Calu3 (cell line): ENCODE measurements around the gene NR1H4. TPM values are rescaled to one million over a fixed set of nuclear protein-coding genes. Genes with fewer than 3 reads are reported as not detected.

Source experiments
- BruUV-seq: library from RNA; stranded (reverse); fragments of 400-500 nt; replicated peaks from 2 replicates; lab custom pipeline; 2021; lab: Mats Ljungman, UMichigan
- CTCF ChIA-PET: fragments of 300-600 bp; sonication (Branson Sonifier 250); formaldehyde crosslinking; loops from one replicate; lab custom pipeline; 2022; ENCODE audit warnings: antibody characterized with exemption; lab: Charles Lee
- DNase-seq: peaks from one replicate; pipeline ENCODE4 v3.0.0; 2022
- H3K27ac Mint-ChIP-seq: one replicate; pipeline ENCODE4 v1.8.0; 2022; ENCODE audit warnings: mixed read lengths; ENCODE audit not compliant: unreplicated experiment
- H3K27me3 Mint-ChIP-seq: one replicate; pipeline ENCODE4 v1.8.0; 2022; ENCODE audit warnings: mixed read lengths; ENCODE audit not compliant: unreplicated experiment
- H3K36me3 Mint-ChIP-seq: one replicate; pipeline ENCODE4 v1.8.0; 2022; ENCODE audit warnings: mild to moderate bottlenecking, moderate library complexity, mixed read lengths; ENCODE audit not compliant: insufficient read depth, unreplicated experiment
- H3K4me1 Mint-ChIP-seq: one replicate; pipeline ENCODE4 v1.8.0; 2022; ENCODE audit warnings: mild to moderate bottlenecking, low read depth, mixed read lengths; ENCODE audit not compliant: unreplicated experiment
- H3K4me3 Mint-ChIP-seq: one replicate; pipeline ENCODE4 v1.8.0; 2022; ENCODE audit warnings: mild to moderate bottlenecking, low read depth, moderate library complexity, mixed read lengths; ENCODE audit not compliant: unreplicated experiment
- H3K9me3 Mint-ChIP-seq: one replicate; pipeline ENCODE4 v1.8.0; 2022; ENCODE audit warnings: low read depth, mixed read lengths; ENCODE audit not compliant: unreplicated experiment
- CTCF ChIP-seq: fragments of 200-600 bp; IDR thresholded peaks from one replicate; pipeline ENCODE4 v1.8.0; 2022; ENCODE audit warnings: antibody characterized with exemption; ENCODE audit not compliant: unreplicated experiment
- intact Hi-C: fragments of 100-400 bp; cut with micrococcal nuclease; formaldehyde crosslinking; loops from one replicate; pipeline ENCODE4 v1.10.0; 2022; ENCODE audit not compliant: unreplicated experiment
- total RNA-seq: library from RNA; stranded (reverse); gene quantifications from 2 replicates; pipeline ENCODE4 v1.2.3, GENCODE V29; 2022

Gene NR1H4
- total RNA-seq, 1 experiment from 2014 or later, result 5.2 TPM

- Mint-ChIP-seq H3K36me3 (peaks cover 30% of the 10 kb centered on the region), H3K27me3 (no peaks in the 10 kb centered on the region), H3K9me3 (no peaks in the 10 kb centered on the region), H3K4me3 (no peak overlapping the region), H3K27ac (no peak overlapping the region), H3K4me1 (peaks cover 17% of the 10 kb centered on the region)
- intact Hi-C loops, result loop anchor here (5.0 kb wide), 2 partner anchors 40 to 160 kb away; no protein-coding TSS in a partner anchor
- CTCF ChIA-PET, result no interaction called here
- DNase-seq, result no peak
- no TSS peak for BruUV-seq
- no peak for TF ChIP-seq CTCF
These were observed 98.5 kb downstream of the NR1H4 start for GRCh38 chr12:100572184-100572583.

- no TSS peak for BruUV-seq
- H3K27me3 Mint-ChIP-seq, result no peaks in the 10 kb centered on the region
- peak within 1 kb of the TSS; percentile 97 for H3K4me3 Mint-ChIP-seq
- no peak for TF ChIP-seq CTCF
- peaks cover 17% of the 10 kb centered on the region for H3K4me1 Mint-ChIP-seq
- H3K27ac Mint-ChIP-seq, result peak within 1 kb of the TSS; percentile 92
- intact Hi-C loops, result loop anchor here (1.0 to 5.0 kb wide), 3 partner anchors 19 to 159 kb away; no protein-coding TSS in a partner anchor
- no peaks in the 10 kb centered on the region for H3K9me3 Mint-ChIP-seq
- CTCF ChIA-PET, result interaction anchor here (0.6 kb wide), 2 partner anchors 15 to 1042 kb away, joined by 5 to 7 read pairs; no protein-coding TSS in a partner anchor
- peak; percentile 96 for DNase-seq
- peaks cover 30% of the 10 kb centered on the region for H3K36me3 Mint-ChIP-seq
These were observed 99.9 kb downstream of the NR1H4 start, which contains the start of gene GAS2L3 for GRCh38 chr12:100573292-100574186. Gene GAS2L3 (plus strand): TSS chr12:100573684. CDS start chr12:100594905, 21,221 bp downstream.

- no peaks in the 10 kb centered on the region for H3K9me3 Mint-ChIP-seq
- peak; percentile 19 for DNase-seq
These were observed 100.8 kb downstream of the NR1H4 start for GRCh38 chr12:100574187-100575074.

More at GRCh38 chr12:100574187-100575074, 100.8 kb downstream of the NR1H4 start:
- Mint-ChIP-seq H3K4me3 (peak overlapping the region; percentile 97), H3K36me3 (peaks cover 30% of the 10 kb centered on the region), H3K27ac (peak overlapping the region; percentile 92), H3K27me3 (no peaks in the 10 kb centered on the region), H3K4me1 (peaks cover 18% of the 10 kb centered on the region)
- CTCF ChIA-PET, result no interaction called here
- intact Hi-C loops, result loop anchor here (1.0 to 5.0 kb wide), 5 partner anchors 18 to 168 kb away; no protein-coding TSS in a partner anchor
- TF ChIP-seq CTCF, result no peak
- BruUV-seq, result TSS peak; percentile 56
